GM10266 (cell line): ENCODE results near the gene CTCF.

Source experiments
- DNase-seq: peaks from one replicate; pipeline ENCODE4 v3.0.0; 2012; ENCODE audit errors: extremely low spot score
- TF ChIP-seq, protein P1 (sequence below): IDR thresholded peaks from 2 replicates; pipeline ENCODE4 v1.5.1; 2012; ENCODE audit warnings: mild to moderate bottlenecking, low read depth; ENCODE audit not compliant: control insufficient read depth, insufficient read depth; ENCODE audit errors: missing control alignments

Gene CTCF

DNA sequence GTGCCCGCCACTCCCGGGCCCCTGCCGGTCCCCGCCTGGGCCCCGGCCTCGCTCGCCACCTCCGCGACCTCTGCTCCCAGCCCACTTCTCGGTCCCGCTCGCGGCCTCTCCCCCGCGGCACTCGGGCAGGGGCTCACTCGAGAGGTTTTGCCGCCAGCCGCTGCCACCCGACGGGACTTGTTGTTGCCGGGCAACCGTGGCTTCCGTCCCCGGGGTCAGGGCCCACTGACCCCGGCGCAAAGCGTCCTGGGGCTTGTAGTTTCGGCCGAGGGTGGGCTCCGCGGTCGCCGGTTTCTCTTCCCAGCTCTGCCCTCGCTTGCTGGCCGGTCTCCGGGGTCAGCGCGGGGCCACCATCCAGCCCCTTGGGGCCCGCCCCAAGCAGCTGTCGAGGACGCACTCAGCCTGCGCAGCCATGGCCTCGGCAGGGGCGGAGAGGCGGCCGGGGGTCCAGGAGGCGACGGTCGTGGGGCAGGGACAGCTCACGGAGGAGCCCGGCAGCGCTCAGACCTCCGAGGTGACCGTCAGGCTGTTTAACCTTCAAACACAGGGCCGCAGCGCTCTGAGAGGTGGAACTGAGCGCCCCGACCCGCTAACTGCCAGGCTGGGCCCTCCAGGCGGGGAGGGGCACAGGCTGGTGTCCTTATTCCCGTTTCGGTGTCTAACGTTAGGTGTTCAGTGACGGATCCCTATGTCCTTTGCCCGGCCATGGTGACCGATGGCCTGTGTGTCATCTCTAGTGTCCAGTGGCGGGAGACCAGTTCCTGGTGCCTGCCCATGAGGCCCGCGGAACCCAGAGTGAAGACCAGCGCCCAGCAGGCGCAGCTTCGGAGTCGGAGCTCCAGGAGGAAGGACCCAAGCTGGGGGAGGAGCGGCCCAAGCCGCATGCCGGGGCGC lies 104.5 kb downstream of the CTCF start, which contains the start of the genes C16orf86 and ENKD1:
C16orf86 (plus strand) TSS at position 256 of the 894 bp plus-strand sequence; CDS start at position 413, 157 bp downstream.
ENKD1 (minus strand) TSS at position 192 of the 894 bp plus-strand sequence. CDS start 308 bp downstream, outside the sequence.
- DNase-seq = peak; percentile 96
- TF ChIP-seq, protein P1, sequence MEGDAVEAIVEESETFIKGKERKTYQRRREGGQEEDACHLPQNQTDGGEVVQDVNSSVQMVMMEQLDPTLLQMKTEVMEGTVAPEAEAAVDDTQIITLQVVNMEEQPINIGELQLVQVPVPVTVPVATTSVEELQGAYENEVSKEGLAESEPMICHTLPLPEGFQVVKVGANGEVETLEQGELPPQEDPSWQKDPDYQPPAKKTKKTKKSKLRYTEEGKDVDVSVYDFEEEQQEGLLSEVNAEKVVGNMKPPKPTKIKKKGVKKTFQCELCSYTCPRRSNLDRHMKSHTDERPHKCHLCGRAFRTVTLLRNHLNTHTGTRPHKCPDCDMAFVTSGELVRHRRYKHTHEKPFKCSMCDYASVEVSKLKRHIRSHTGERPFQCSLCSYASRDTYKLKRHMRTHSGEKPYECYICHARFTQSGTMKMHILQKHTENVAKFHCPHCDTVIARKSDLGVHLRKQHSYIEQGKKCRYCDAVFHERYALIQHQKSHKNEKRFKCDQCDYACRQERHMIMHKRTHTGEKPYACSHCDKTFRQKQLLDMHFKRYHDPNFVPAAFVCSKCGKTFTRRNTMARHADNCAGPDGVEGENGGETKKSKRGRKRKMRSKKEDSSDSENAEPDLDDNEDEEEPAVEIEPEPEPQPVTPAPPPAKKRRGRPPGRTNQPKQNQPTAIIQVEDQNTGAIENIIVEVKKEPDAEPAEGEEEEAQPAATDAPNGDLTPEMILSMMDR = no peak

DNA sequence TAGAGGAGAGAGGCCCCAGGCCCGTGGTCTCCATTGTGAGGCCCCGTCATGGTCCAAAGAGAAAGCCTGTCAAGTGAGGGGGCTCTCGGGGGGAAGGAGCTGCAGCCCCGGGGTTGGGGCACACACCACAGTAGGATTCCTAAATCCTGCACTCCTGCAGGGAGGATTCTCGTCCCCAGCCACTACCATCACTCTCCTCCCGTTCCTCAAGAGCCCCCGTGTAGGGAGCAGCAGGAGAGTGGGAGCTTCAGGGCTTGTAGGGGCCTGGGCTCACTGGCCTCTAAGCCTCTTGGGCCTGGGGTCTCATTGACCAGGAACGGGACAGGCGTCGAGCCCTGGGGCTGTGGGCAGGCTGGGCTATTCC lies 105.1 kb downstream of the CTCF start:
- TF ChIP-seq, protein P1 = no peak
- DNase-seq = peak; percentile 40

DNA sequence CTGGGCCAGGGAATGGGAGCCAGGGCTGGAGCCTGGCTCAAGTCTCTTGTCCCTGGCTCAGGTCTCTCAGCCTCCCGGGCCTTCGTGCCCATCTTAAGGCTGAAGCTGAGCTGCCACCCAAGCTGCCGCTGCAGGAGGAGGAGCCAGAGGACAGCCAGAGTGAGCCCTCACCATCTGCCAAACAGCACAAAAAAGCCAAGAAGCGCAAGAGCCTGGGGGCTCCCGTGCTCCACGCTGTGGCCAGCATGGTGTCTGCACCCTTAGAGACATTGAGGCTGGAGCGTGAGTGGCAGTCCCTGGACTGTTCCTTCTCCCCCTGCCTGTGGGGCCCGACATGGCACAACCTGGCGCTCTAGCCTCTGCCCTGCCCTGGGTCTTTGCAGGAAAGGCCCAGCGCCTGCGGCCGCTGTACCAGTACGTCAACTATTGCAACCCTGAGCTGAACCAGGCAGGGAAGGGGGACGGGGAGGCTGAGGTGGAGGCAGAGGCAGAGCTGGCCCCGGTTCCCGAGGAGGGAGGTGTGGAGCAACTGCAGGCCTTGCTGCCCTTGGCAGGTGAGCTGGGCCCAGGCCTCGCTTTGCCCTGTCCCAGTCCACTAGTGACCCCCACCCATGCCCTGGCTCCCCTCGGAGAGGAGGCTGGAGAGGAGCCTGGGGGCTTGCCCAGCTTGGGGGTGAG lies 105.6 kb downstream of the CTCF start:
- TF ChIP-seq, protein P1 = peak; percentile 90
- peak; percentile 94 for DNase-seq

DNA sequence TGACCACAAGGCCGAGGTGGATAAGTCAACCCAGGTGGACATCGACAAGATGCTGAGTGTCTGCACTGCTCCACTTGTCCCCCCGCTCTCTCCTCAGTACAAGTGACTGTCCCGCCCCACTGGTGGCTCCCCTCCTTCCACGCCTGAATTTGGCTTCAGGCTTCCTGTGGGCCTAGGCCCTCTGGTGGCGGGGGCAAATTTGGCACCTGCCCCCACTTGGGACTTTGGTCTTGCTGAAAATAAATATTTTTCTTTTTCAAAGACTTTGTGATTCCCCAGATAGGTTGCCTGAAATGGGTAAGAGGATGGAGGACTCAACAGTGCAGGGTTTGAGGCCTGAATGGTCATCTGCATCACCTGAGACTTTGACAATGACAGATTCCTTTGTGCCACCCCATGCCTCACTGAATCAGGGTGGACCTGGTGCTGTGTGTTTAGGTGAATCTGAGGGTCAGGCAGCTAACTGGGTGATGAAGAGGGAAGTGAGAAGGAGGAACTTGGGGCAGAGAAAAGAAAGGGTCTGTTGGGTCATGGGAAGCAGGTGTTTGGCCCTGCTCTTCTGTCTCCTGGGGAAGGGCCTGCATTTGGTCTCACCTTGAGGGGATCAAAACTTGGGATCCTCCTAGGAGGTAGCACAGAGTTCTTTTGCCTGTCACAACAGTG lies 106.3 kb downstream of the CTCF start:
- TF ChIP-seq, protein P1 = peak; percentile 36
- peak; percentile 28 for DNase-seq

DNA sequence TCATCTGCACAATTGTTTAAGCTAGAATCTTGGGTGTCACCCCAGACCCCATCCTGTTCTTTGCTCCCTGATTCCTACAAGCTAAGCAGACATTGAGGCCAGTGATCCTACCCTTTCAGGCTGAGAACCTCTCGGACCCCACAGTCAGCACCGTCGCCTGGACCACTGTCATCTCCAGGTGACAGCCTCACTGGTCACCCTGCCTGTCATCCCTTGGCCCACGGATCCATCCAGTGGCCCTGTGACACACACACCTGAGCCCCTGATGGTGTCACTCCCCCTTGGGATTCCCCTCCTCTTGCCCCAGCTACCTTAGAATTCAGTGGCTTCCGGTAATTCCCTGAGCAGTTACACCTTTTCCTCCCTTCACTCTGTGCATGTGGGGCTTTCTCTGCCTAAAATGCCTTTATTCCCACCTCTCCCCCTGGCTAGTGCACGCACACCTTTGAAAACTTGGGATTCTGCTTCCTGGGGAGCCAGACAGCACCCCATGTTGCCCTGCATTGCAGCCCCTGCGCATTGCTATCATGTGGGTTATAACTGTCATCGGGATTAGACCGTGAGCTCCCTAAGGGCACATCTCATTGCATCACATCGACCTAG lies 107.3 kb downstream of the CTCF start:
- TF ChIP-seq, protein P1 = no peak
- DNase-seq = no peak

DNA sequence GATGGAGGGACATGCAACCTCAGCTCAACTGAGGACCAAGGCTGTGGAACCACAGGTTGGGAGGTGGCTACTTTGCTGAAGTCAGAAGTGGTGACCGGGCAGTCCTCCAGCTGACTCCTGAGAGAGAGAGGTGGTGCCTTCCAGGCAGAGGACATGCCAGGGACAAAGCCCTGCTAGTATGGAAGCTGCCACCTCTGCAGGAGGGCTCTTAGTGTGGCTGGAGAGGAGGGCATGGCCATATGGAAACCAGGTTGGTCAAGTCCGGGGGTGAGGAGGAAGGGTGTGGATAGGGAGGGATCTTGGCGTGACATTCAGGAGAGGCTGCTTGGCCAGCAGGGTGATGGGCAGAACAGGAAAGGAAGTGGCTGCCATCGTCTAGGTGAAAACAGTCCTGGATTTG lies 110.0 kb downstream of the CTCF start:
- DNase-seq = no peak
- TF ChIP-seq, protein P1 = no peak
